GM18861 (cell line): ENCODE data around the gene DICER1.

Source experiments
- ATAC-seq: cut with Tn5 transposase; IDR thresholded peaks from one replicate; pipeline ENCODE4 v1.9.1; 2021; ENCODE audit not compliant: unreplicated experiment

The DICER1 gene

DNA sequence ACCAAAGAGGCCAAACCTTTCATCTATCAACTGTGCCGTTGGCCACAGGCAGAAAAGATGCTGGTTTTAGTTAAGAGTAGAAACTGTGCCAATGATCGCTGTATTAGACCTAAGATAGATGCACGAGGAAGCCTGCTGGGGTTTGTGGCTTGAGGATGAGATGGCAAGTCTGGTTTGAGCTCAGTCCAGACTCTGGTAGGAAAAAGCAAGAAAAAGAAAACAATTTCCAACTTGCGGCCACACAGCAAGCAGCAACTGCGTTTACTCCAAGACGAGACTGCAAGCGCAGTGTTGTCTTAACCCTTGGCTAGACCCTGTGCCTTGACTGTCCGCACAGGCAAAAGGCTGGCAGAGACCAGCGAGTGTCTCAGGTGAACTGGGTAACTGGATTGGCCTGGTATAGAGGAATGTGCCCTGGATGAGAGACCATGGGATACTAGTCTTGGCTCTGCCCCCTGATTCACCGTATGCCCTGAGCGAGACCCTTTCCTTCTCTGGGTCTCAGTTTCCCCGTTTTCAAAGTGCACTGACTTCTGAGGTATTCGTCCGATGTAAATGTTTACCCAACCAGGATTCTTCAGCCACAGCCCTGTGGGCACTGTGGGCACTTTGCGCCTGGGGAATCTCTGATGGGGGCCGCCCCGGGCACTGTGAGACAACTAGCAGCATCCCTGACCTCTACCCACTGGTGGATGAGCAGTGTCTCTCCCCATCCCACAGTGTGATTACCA is 113.4 kb downstream of the DICER1 start:
- ATAC-seq, result no peak

DNA sequence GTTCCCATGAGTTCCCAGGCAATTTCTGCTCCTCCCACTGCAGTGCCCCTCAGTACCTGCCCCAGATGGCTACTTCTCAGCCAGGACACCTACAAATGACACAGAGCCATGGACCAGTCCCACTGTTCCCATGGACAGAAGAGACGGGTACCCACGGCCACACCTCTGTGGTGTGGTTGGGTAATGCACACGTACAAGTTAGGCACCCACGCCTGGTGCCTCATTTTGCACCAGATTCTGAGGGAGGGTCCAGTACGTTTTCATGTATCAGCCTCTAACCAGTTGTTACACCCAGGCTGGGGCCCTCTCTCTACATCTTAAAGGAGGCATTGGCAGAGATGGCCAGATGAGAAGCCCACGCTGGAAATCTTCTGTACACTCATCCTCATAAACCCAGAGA is 114.0 kb downstream of the DICER1 start:
- no peak for ATAC-seq

DNA sequence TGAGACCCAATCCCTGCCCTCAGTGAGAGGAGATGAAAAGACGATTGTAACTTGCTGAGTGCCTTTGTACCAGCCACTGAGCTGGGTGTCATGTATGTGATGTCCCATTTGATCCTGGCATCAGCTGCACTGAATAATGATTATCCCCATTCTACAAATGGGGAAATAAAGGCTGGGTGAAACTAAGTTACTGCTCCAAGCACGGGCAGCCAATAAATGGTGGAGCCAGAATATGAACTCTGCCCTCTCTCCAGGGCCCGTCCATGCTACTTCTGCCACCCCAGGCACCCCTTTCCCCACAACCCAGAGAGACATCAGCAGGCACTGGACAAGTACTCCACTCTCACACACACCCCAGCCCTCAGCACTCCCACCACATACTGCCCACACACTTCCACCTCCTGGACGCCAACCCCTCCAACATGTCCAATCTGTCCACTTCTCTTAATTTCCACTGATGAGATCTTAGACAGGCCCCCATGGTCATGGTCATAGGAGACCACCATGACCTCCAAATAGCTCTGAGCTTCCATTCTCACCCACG is 115.8 kb downstream of the DICER1 start:
- no peak for ATAC-seq

DNA sequence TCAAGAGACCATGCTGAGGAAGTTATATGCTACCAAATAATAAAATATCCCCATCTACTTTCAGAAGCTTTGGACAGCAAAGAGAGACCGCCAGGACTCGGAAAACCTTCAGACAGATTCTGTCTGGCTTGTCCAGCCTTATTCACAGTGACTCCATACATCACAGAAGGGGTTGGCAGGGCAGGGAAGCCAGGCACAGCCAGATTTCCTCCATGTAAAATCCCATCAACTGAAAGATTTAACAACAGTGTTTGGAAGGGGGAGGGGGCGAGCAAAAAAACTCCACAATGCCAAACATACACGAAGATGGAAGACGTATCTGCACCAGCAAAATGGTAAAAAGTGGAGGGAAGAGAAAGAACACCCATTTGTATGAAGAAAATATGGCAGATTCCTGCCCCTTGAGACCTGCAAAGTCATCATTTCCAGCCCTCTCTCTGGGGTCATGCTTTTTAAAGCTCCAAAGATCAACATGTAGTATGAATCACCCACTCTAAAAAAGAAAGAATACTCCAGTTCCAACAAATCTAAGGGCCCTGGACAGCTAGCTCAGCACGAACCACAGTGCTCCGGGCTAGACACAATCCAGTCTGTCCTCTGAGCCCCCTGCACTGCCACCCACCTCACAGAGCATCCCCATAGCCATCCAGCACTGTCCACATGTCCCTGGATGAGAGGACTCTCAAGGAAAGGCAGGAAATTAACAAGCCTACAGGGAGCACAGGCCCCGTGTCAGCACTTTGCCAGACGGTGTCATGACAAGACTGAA is 116.4 kb downstream of the DICER1 start:
- no peak for ATAC-seq

DNA sequence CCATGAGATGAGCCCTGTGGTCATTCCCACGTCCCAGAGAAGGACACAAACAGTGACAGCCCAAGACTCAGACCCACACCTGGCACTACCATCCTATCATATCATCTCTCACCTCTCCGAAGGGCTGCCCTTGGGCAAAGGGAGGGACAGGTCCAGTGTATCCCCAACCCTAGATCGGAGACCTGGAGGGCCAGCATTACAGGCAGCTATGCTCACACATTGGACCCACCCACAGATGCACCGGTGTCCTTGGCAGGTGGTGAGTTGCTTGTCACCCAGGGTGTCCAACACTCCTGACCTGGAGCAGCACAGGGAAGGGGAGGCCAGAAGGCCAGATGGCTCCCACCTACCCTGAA is 117.4 kb downstream of the DICER1 start:
- ATAC-seq, result no peak

DNA sequence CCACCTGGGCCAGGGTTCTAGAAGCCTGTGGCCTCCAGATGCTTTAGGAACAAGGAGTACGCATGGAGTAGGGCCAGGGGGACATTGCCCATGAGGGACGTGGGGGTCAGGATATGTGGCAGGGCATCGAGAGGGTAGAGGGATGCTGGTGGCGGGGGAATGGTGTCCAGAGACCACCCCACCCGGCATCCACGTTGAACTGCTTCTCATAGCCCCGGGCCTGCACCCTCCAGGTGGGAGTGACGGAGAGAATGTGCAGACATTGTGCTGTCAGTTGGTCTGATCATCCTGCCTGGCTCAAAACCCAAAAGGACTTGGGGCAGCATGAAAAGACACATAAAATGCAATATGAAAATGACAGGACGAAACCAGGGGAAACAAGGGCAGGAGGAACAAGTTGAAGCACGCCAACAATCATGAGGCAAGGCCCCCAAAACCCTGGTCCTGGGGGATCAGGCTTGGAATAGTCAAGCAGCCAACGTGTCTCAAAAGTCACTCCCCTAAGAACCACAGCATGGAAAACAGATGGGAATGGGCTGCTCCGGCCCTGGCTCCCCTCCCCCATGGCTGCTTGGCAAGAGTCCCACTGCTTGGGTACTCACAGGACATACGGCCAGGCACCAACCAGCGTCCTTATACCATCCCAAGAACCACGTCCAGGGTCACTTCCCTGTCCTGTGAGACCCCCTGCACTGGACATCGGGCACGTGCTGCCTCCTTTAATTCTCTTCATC is 117.9 kb downstream of the DICER1 start:
- ATAC-seq, result no peak

DNA sequence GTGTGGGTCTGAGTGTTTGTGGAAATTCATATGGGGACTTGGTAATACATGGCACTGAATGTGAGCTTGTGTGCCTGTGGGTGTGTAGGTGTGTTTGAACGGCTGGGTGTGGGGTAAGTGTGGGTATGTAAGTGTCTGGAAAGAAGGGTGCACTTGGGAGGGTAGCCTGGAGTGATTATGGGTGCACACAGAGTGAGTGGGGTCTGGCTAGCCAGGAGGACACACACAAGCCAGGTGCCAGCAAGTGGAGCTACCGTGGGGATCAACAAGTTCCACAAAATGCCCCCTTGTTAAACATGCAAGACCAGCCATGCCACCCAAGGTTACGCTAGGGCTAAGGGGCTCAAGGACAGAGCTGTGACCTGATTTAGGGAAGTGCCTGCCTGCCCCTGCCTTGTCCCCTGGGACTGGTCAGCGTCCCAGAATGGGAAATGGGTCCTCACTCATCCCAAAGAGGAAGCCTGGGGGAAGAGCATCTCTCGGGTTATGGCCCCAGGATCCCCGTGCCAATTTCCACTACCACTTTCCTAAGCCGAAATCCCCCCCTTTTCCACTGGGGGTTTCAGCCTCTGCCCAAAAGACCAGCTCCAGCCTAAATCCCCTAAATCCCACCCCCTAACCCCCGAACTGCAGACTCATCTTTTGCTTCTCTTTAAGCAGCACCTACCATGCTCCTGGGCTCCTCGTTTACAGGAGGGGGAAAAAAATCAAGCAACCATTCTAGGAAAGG is 118.6 kb downstream of the DICER1 start:
- no peak for ATAC-seq

DNA sequence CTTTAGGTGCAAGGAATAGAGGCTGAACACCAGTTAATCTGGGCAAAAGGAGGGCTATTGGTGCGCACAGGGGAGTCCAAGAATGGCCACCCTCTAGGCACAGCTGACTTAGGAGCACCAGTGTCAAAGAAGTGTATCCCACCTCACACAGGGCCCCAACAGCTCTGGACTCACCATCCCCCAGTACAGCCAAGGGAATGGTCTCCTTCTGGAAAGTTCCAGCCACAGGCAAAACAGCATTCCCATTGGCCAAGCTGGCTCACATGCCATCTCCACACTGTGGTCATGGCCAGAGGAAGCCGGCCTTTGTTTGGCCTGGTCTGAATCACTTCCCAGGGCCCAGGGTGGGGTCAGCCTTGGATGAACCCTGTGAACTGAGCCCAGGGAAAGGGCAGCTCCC is 120.1 kb downstream of the DICER1 start:
- ATAC-seq, result no peak
